Skeletal muscle tissue (tissue), 5 donors: ENCODE results near the gene SMURF2. TPM values are rescaled to one million over a fixed set of nuclear protein-coding genes. Genes with fewer than 3 reads are reported as not detected.

Experiments used
- H3K27ac ChIP-seq: one replicate; pipeline ENCODE4 v1.7.0; 2013; ENCODE audit warnings: mild to moderate bottlenecking, low read depth, low read length, inconsistent platforms
- H3K27me3 ChIP-seq, 3 donors: one replicate each; pipeline ENCODE4 v1.7.0; 2013; ENCODE audit warnings: low read length in 3 of 3; ENCODE audit not compliant: control insufficient read depth in 3 of 3, insufficient read depth in 3 of 3
- H3K36me3 ChIP-seq, 3 donors: one replicate each; pipeline ENCODE4 v1.7.0; 2013; ENCODE audit warnings: low read length in 3 of 3; ENCODE audit not compliant: control insufficient read depth in 3 of 3, insufficient read depth in 3 of 3
- H3K4me1 ChIP-seq, 3 donors: one replicate each; pipeline ENCODE4 v1.7.0; 2013; ENCODE audit warnings: low read length in 3 of 3, mild to moderate bottlenecking in 3 of 3; ENCODE audit not compliant: control insufficient read depth in 3 of 3, insufficient read depth in 3 of 3
- H3K4me3 ChIP-seq, 3 donors: one replicate each; pipeline ENCODE4 v1.7.0; 2013; ENCODE audit warnings: low read length in 3 of 3
- H3K9ac ChIP-seq, 3 donors: one replicate each; pipeline ENCODE4 v1.7.0; 2013; ENCODE audit warnings: low read length in 3 of 3, mild to moderate bottlenecking in 3 of 3, moderate library complexity in 2 of 3, low read depth in 1 of 3
- H3K9me3 ChIP-seq, 3 donors: one replicate each; pipeline ENCODE4 v1.7.0; 2013; ENCODE audit warnings: low read length in 3 of 3; ENCODE audit not compliant: control insufficient read depth in 3 of 3
- small RNA-seq: library from RNA; depleted of rRNA; stranded (forward); fragments of <200 nt; gene quantifications from one replicate; pipeline ENCODE3, GENCODE V24; 2014
- total RNA-seq: library from RNA; depleted of rRNA; stranded (reverse); fragments of >200 nt; gene quantifications from one replicate; pipeline ENCODE4 v1.2.3, GENCODE V29; 2014
- donor health status: Osteomylitis.

Gene SMURF2
- total RNA-seq, 1 donor from 2014 or later: 32.4 TPM

- no peaks in the 10 kb centered on the region for H3K27me3 ChIP-seq
- H3K27ac ChIP-seq: peak overlapping the region; percentile 85
- peaks cover 13 to 30% (median 25%) of the 10 kb centered on the region in 3 donors for H3K4me1 ChIP-seq
- peaks cover 28 to 45% (median 29%) of the 10 kb centered on the region in 3 donors for H3K36me3 ChIP-seq
- H3K9me3 ChIP-seq: no peaks in the 10 kb centered on the region
- H3K9ac ChIP-seq: peak overlapping the region; percentile 84 to 91 (median 90)
- peak overlapping the region; percentile 91 to 96 (median 95) for H3K4me3 ChIP-seq
These were observed 165.7 kb downstream of the SMURF2 start for GRCh38 chr17:64496348-64496785.

Small RNAs within 50 kb of the gene (small RNA-seq; reads per million reads assigned to genes)
- not detected for gene AC009994.1

Other genes starting within 250 kb of the SMURF2 start
- 10.4 TPM for gene MILR1, start 213.2 kb downstream of the SMURF2 start, total RNA-seq
- 13.0 TPM for gene POLG2, start 165.3 kb downstream of the SMURF2 start, total RNA-seq
- gene DDX5, start 156.0 kb downstream of the SMURF2 start, total RNA-seq: 259 TPM
- 42.3 TPM for gene CEP95, start 155.3 kb downstream of the SMURF2 start, total RNA-seq